SW 1271 (cell line): ENCODE results near the gene CERS3.
A peak's percentile ranks its signal among the peaks of the same experiment; 100 is the strongest.

Source experiments
- DNase-seq, 2 experiments: peaks; one replicate each; lab custom pipeline; 2025; lab: John Stamatoyannopoulos, UW

Gene CERS3

DNA sequence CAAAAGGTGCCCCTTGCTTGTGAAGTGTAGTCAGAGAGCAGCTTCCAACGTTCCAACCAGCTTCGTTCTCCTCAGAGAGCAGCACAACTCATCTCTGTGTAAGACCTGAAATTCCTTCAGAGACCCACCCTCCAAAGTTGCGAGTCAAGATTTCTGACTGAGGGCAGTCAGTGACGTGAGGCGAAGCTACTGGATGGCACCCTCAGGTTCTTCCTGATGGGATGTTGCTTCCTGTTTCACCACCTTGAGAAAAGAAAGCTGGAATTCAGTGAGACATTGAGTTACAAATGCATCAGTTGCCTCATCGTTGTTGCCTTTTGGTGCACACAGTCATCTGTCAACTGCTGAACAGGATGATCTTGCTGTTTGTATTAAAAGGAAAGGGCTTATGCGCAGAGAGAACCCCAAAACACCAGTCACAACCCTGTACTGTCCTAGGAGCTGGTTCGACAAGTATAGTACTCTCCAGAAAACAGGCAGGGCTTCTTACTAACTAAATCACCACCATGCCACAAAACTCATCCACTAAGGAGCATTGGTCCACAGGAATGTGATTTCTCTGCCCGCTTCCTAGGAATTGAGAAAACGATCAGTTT lies at the start of gene CERS3:
CERS3 (minus strand) TSS at position 118 of the 596 bp plus-strand sequence. CDS start 27,101 bp downstream, outside the sequence.
- DNase-seq: no peak

DNA sequence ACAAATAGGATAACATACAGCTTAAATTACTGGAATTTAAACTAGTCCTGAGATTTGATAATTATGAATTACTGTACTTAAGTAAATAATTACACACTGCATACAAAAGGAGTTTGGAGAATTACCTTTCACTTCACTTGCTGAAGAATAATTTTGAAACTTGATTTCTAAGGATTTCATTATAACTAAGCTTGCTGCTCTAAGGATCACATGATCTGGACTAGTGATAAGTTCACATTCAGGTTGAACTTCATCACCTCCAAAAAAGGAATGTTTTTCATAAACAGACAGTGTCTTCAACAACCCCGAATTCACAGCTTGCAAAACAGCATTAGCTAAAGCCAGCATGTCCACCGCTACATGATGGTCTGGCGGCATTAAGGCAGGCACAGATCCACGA lies 44.8 kb upstream of the CERS3 start:
- no peak for DNase-seq

DNA sequence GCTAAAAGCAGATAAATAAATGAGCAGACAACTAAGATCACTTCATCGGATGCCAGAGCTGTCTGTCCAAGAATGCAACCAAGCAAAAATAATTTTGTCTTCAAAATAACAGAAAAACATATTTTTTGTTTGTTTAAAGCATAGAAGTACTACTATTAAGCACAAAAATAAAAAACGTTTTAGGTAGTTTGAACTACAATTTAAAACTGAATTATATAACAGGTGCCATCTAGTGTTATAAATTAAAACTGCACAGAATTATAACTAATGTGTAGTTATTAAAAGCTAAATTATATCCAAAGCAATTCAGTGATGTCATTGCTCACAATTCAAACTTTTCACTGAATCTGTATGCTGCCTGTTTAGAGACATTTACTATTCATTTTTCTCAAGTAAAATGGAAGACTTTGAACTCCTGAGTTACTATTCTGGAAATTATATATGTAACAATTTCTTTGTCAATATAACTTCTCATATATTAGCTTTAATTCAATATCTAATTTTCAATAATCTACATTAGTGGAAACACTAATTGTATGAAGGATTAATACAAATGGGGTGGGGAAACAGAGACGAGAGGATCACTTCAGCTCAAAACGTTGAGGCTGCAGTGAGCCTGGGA lies 43.7 kb upstream of the CERS3 start:
- peak in 1 of 2 experiments; percentile 49 for DNase-seq

DNA sequence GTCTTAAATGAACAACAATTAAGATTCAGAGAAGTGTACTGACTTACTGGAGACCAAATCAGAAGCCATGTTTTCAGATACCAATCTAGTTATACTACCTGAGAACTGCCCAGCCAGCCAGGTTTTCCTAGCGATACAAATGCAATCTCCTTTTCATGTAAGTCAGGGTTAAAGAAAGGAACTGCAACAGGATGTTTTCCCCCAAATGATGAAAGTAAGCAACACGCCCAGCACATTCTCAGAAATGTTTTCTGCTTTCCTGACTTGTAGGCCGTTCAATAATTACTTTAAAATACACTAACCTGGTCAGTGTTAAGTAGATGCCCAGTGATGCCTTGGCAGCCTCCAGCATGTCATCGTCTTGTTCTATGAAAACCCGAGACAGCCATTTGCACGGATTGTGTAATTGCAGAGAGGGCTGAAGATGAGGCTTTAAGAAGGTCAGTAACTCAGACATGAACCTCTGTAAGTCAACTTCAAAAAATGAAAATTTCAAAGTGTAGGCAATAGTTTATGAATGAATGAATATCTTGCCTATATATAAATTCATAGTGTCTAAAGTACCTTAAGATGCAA lies 42.9 kb upstream of the CERS3 start:
- DNase-seq: no peak

DNA sequence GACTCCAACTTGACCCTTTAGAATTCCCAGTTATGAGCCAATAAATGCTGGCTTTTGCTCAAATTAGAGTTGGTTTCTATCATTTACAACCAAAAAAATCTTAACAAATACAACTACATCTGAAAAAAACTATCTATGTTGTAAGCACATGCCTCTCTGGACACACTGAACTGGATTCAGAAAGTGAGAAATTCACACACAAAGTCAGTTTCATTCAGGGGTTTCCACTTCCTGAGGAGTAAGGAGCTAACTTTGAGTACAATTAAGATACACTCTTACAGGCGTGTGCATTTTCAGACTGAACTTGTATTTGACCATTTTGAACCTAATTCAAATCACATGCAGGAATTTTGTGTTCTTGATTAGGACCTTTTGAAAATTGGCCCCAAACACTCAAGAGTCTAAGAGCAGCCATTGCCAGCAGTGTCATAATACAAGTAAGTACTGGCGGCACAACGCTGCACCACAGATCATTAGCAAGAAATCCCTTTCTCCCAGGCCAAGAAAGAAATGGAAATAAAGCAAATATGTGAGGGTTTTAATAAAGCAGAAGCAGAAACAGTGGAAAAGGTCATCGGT lies 42.1 kb upstream of the CERS3 start:
- no peak for DNase-seq

DNA sequence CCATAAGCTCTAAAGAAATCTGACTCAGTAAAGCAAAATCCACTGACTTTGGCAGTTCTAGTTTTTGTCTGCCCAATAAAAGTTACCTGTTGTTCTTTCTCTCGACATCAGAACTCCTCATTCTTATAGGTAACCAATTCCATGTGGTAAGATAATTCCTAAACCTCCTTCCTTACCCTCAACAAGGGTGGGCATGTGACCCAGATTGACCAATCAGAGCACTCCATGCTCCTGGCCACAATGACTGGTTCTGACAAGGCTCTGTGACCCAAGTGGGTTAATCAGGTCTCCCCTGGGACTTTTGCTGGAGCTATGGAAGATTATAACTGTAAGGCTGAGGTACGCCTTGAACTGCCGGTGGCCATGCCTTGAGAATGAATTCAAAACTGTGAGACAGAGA lies 41.5 kb upstream of the CERS3 start:
- DNase-seq: no peak

DNA sequence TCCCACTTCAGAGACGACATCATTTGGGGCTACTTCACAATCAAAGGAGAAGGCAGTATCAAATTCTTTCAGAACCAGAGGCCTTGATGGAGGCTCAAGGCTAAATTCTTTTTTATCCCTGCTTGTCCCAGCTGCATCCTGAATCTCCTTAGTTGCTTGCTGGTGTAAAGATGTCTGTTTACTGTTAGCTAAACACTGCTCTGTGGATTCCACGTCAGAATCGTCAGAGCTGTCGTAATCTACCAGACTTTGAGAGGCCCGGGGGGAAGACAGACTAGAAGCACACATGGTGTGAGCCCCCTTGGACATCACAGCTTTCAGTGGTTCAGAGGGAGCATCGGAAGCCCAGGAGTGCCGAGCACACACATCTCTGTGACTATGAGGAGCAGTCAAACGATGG lies 40.6 kb upstream of the CERS3 start:
- no peak for DNase-seq

DNA sequence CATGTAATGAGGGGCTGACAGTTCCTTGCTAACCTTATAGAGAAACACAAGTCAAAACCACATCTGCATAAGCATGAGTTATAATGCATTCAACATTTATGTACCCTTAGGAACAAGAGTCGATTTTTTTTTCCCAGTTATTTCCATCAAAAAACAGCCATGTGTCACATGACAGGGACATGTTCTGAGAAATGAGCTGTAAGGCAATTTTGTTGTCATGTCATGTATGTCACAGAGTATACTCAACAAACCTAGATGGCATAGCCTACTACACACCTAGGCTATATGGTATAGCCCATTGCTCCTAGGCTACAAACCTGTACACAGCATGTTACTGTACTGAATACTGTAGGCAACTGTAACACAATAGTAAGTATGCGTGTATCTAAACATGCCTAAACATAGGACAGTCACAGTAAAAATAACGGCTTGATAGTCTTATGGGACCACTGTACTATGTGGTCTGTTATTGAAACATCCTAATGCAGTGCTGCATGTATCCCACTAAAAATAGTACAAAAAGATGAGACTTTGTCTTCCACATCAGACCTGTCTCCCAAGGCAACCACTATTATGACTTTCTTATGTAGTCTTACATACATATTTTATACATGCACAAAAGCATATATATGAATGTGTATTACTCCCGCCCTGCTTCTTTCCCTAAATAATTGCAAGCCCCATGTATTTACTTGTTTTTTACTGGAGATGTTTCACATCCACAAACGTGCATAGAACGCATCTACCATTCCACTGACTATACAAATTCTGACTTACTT lies 38.3 kb upstream of the CERS3 start:
- no peak for DNase-seq

DNA sequence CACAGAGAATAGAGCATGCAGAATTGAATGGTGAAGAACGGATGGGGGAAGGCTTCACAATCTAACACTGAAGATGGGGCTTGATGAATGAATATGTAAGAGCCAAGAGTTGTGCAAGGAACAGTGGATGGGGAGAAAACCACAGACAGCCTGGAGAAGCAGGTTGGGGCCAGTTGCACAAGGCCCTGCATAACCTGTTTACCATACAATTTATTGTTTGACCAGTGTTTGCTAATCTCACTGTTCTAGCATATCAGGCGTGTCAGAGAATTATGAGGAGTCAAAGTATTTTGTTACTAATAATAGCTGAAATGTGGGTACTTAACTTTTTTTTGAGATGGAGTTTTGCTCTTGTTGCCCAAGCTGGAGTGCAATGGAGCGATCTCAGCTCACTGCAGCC lies 36.8 kb upstream of the CERS3 start:
- no peak for DNase-seq

DNA sequence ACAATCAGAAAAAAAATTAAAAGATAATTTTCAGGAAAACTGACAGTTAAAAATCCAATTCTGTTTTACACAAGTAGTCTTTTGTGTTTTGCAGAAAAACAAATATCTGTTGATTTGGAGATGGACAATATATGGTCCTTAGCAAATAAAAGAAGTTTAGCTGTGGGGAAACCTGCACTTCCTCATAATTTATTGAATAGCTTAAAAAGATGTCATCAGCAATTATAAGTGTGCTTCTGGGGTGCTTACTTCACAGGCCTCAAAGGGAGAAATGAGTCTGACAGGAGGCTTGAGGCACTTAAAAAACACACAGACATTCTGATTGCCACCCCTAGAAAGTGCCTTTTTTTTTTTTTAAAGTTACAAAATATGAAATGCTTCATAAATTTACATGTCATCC lies 31.6 kb upstream of the CERS3 start:
- no peak for DNase-seq

DNA sequence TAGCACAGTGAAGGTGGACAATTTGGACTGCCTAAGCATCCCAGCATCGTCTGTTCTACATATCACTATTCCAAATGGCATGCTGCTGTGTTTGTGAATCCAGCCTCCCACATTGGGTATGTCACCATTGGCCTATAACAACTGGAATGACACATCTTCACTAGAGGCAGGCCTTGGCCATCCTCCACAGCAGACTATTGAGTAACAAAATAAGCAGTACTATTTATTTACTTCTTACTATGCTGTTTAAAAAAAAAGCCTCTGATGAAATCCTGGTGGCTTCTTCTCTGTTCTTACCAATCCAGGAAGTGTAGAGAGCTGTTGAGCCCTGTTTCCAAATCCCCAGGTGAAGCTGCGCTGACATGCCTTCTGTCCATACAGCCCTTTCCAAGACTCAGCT lies 30.6 kb upstream of the CERS3 start:
- DNase-seq: no peak

DNA sequence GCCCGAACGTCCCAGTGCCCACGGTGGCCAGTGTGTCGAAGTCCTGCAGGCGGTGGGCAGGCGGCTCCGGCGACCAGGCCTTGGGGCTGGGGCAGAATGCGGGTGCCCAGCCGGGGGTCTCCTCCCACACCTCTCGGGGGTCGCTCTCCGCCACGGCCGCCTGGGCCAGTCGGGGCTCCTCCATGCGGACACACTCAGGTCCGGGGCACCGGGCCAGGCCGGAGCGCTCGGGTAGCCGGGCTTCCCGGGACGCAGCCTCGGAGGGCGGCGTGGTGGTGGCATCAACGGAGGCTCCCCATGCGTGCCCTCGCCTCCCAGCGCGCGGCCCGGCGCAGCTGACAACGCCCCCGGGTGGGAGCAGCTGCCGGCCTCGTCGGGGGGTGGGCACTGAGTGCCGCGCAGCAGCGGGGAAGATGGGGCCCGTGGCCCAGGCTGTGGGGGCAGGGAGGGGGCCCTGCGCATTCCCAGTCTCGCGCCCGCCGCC lies 30.1 kb upstream of the CERS3 start:
- no peak for DNase-seq

DNA sequence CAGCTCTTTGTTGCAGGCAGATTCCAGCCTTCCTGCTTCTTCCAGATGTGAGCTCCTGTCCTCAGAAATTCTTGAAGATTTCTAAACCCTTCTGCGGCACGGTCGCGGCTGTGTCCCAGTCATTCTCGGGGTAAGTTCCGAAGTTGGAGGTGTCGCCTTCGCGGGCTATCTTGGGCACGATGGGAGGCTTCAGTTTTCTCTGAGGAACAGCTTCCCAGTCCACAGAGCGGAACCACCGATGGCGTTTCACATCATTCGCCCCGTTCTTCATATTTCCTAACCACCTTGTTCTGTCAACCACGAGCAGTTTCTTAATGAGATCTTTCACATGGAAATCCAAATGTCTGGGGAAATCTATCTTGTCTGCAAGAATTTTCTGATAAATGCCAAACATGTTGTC lies 24.7 kb upstream of the CERS3 start:
- DNase-seq: no peak

DNA sequence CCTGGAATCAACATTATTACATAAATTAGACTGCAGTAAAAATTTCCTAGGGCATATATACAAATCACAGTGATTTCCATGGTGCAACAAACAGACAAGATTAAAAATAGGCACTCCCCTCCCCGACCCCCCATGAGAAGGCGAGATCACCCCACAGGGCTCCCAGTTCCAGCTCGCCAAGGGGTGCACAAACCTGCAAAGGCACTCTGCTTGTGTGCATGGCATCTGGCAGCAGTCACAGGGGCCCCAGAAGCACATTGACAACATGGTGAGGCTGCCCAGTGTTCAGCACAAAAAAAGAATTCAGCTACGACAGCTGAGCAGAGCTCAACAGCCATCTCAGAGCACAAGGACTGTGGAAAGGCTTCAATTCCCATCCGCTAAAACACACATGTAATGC lies 19.2 kb upstream of the CERS3 start:
- no peak for DNase-seq

DNA sequence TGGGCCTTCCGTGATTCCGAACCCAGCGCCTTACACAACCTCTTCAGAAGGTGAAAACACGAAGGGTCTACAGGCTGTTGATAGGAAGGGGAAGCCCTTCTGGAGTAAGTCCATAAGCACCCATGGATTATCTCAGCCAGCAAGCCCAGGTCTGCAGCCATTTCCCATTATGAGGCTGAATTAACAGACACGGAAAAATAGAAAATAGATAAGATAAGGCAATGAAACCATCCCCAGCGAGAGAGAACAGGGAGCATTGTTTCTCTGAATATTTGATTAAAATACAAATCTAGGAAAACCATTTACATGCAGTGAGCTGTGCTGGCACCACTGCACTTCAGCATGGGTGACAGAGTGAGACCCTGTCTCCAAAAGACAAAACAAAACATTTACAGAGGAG lies 16.2 kb upstream of the CERS3 start:
- no peak for DNase-seq

DNA sequence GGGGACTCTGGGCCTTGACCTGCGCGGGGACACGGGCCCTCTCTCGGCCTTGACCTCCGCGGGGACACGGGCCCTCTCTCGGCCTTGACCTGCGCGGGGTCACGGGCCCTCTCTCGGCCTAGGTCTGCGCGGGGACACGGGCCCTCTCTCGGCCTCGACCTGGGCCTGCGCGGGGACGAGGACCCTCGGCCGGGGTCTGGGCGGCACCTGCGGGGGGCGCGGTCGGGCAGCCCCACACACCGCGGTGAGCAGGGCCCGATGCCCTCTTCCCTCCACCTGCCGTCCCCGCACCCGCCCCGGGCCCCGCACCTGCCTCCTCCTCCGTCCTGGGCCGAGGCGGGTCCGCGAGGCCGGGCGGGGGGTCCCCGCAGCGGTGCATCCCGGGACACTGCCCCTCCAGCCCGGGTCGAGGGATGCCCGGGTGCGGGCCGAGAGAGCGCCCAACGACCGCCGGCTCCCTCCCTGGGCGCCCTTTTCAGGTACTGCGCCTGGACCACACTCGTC lies 15.6 kb upstream of the CERS3 start:
- no peak for DNase-seq

DNA sequence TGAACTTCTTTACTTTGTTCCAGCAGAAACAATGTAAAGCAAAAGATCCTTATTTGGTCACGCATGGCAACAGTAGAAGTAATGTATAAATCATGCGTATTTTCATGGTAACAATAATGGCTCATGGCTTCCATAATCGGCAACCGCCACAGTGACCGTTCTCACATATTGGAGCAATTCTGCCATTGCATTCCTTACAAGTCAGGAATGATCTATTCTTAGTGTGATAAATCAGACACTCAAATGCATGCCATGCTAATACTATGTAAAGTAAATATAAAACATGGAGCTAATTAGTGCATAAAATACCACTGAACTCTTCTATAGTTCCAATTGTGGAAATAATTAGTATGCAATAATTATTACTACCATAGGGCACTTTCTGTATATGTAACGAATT lies 13.5 kb upstream of the CERS3 start:
- no peak for DNase-seq

DNA sequence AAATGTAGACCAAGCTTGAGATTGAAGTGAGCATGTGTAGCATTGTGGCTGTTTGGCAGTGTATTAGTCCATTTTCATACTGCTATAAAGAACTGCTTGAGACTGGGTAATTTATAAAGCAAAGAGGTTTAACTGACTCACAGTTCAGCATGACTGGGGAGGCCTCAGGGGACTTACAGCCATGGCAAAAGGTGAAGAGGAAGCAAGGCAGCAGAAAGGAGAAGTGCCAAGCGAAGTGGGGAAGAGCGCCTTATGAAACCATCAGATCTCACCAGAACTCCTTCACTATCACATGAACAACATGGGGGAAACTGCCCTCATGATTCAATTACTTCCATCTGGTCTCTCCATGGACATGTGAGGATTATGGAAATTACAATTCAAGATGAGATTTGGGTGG lies 8.6 kb upstream of the CERS3 start:
- no peak for DNase-seq

DNA sequence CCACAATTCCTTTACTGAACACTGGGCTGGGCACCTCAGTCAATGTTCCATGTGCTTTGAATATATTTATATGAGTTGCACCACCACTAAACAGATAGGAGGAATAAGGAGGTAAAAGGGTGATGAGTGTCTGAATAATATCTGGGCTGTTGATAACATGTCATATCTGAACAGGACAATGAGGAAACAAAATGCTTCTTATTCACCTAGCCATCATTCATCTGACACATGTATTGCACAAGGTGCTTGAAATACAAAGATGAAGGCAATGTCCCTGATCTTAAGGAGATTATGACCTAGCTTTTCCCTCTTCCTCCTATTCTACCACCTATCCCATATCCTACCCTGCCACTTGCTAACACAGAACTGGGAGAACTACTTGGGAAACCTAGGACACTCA lies 8.0 kb upstream of the CERS3 start:
- no peak for DNase-seq

DNA sequence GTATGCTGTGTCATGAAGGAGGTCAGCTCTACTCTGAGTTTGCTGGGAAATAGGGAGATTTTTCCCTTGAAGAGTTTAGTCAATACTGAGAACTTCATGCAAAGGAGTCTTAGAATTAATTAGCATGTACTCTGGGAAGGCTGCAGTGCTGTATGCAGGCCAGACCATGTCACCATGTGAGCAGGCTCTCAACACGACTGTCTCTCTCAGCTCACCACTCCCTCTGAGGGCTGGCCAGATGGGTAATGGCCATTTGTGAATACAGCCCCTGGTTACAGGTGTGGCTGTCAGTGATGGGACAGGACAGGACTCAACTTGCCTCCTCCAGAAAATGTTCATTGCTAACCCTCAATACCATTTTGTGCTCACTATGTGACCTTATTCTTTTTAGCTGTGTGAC lies 5.1 kb upstream of the CERS3 start:
- no peak for DNase-seq

DNA sequence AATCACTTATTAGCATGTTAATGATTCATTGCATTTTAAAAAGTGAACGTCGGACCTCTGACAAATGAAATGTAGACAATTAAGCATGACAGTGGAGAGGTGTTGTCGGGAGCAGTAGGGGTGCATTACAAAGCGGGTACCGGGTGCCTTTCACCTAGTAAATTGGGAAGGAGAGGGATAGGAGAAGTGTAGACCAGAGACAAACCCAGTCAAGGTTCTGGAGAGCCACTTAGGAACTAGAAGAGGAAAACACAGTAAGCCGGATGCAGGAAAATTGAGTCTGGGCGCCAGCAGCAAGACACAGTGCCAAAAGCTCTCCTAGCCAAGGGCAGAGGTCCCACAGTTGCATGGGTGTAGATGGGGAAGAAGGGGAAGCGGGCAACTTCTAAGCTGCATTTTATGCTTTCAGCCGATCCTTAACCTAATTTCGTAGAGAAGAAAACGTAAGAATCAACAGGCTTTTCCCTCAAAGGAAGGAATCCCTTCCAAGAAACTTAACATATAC lies 3.1 kb upstream of the CERS3 start:
- DNase-seq: no peak

DNA sequence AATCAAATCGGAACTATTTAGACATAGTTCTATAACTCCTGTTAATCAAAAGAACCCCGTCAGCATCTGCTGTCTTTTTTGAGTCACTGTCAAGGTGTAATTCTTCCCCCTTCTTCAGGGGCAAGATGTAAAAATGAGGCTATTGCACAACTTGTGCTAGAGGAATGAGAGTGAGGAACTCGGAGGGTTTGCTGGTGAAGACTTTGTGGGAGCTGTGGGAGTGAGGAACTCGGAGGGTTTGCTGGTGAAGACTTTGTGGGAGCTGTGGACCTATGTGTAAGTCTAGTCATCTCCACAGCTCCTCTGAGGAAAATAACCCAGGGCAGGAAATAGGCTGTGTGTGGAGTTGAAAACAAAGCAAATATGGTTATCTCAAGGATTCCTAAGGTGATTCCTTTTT lies 2.5 kb upstream of the CERS3 start:
- DNase-seq: no peak
